ENCODE measurements around the gene MTCP1. TPM values are rescaled to one million over a fixed set of nuclear protein-coding genes. Genes with fewer than 3 reads are reported as not detected.

The MTCP1 gene
- total and polyA plus RNA-seq, 2 of the 8 experiments (the other 6 are each of a cell fraction or from before 2014, with no cell fraction given), result 1.2 to 12.3 TPM

DNA sequence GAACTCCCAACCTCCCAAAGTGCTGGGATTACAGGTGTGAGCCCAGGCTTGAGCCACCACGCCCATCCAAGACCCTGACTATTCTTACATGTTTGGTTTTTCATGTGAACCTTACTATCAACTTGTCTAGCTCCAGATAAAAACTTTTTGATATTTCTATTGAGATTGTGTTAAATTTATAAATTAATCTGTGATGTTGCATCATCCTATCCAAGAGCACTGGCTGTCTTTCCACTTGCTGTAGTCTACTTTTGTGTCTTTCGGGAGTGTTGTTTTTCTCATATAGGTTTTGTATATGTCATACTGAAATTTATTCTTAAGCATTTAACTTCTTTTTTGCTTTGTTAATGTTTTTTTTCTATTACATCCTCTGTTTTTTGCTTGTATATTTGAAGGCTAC is 35.0 kb upstream of the MTCP1 start:
- FAIRE-seq, result no peak

More for the DNA sequence above, 35.0 kb upstream of the MTCP1 start:
- H2BK15ac ChIP-seq (ENCODE audit: low read length), result no peak overlapping the region
- no peak overlapping the region for H3K9ac ChIP-seq (replicated peaks in 1 of 4; ENCODE audit: extremely low read depth in 1 of 4, low read depth in 3 of 4, low read length in 3 of 4)
- H2AFZ ChIP-seq (ENCODE audit: low read length), result no peak overlapping the region
- no peak for DNase-seq (ENCODE audit: low read depth in 1 of 2, low spot score in 2 of 2)
- no peak overlapping the region for H3K18ac ChIP-seq (ENCODE audit: extremely low read depth, low read length)
- ChIA-PET POLR2A (ENCODE audit: partially characterized antibody) (no interaction called here), CTCF (ENCODE audit: partially characterized antibody) (interaction anchor here (3.5 kb wide), 1 partner anchor 11 kb away, joined by 16 read pairs; no protein-coding TSS in a partner anchor)
- no peaks in the 10 kb centered on the region for H4K20me1 ChIP-seq (replicated peaks in 1 of 2; ENCODE audit: control insufficient read depth in 1 of 2, insufficient read depth in 2 of 2, low read length in 2 of 2)
- no peak overlapping the region for H3K14ac ChIP-seq (ENCODE audit: insufficient read length)
- no peak overlapping the region for H4K5ac ChIP-seq (ENCODE audit: insufficient read length, low read depth, low read length)
- no peak for TF ChIP-seq HDAC2 (IDR thresholded peaks at IDR 0.05; ENCODE audit: borderline replicate concordance in 1 of 2, low read depth in 2 of 2, low read length in 2 of 2)
- TF ChIP-seq, protein P1, sequence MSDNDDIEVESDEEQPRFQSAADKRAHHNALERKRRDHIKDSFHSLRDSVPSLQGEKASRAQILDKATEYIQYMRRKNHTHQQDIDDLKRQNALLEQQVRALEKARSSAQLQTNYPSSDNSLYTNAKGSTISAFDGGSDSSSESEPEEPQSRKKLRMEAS (IDR thresholded peaks at IDR 0.05), result no peak
- TF ChIP-seq SUZ12 (IDR thresholded peaks at IDR 0.05; ENCODE audit: low read length), result no peak
- no peak for TF ChIP-seq KDM1A (IDR thresholded peaks at IDR 0.05; ENCODE audit: borderline replicate concordance, low read length)
- TF ChIP-seq SRF (IDR thresholded peaks at IDR 0.05; ENCODE audit: low read depth, low read length), result no peak
- 85% methylated on average over 2 of the region's 2 CpGs; no CpG with 5 or more reads in 1 of the 2 experiments for WGBS, 2 experiments (ENCODE audit: extremely low coverage in 1 of 2, insufficient coverage in 1 of 2, insufficient read length in 1 of 2, insufficient replicate concordance in 2 of 2, low coverage in 1 of 2, low lambda C conversion rate in 2 of 2, missing lambda C conversion rate in 1 of 2)
- no peak overlapping the region for H2AK5ac ChIP-seq (ENCODE audit: low read depth, low read length)
- H3K4ac ChIP-seq (replicated peaks; ENCODE audit: insufficient read length, low read depth, low read length), result no peak overlapping the region
- no peak overlapping the region for H4K8ac ChIP-seq (ENCODE audit: extremely low read depth, insufficient read depth, low read length)
- no peak overlapping the region for H3K27ac ChIP-seq (ENCODE audit: low read depth, low read length)
- H3K79me1 ChIP-seq (ENCODE audit: low read depth, low read length), result no peaks in the 10 kb centered on the region
- no peak overlapping the region for H3K56ac ChIP-seq (replicated peaks; ENCODE audit: insufficient read length, low read depth, low read length)
- no peak overlapping the region for H2BK5ac ChIP-seq (ENCODE audit: low read depth, low read length)
- no peak overlapping the region for H3K23ac ChIP-seq (ENCODE audit: insufficient read length)
- no peaks in the 10 kb centered on the region for H3K23me2 ChIP-seq (ENCODE audit: low read depth, low read length)
- no peak overlapping the region for H2BK20ac ChIP-seq (ENCODE audit: low read length)
- no peak overlapping the region for H3K4me2 ChIP-seq (ENCODE audit: insufficient read depth in 1 of 2, low read depth in 2 of 2, low read length in 2 of 2)
- no peak overlapping the region for H2BK12ac ChIP-seq (ENCODE audit: low read depth, low read length)
- no peaks in the 10 kb centered on the region; a peak in 1 of 8 replicates for H3K36me3 ChIP-seq (ENCODE audit: control insufficient read depth in 2 of 4, insufficient read depth in 4 of 4, low read length in 3 of 4)
- no peaks in the 10 kb centered on the region for H3K9me3 ChIP-seq (ENCODE audit: insufficient read depth in 2 of 2, low read depth in 1 of 2, low read length in 1 of 2)
- H4K91ac ChIP-seq (replicated peaks; ENCODE audit: insufficient read length, low read length), result no peak overlapping the region
- no peaks in the 10 kb centered on the region for H3K79me2 ChIP-seq (ENCODE audit: control insufficient read depth in 1 of 2, insufficient read depth in 2 of 2, low read length in 2 of 2)
- H3K4me3 ChIP-seq (ENCODE audit: extremely low read depth in 1 of 4, insufficient read depth in 2 of 4, low read depth in 3 of 4, low read length in 4 of 4), result no peak overlapping the region
- no peaks in the 10 kb centered on the region for H3K4me1 ChIP-seq (replicated peaks in 1 of 4; ENCODE audit: control insufficient read depth in 3 of 4, insufficient read depth in 4 of 4, low read length in 3 of 4)
- H3K27me3 ChIP-seq (replicated peaks in 1 of 4; ENCODE audit: control insufficient read depth in 3 of 4, extremely low read depth in 1 of 4, insufficient read depth in 3 of 4, low read length in 3 of 4), result no peaks in the 10 kb centered on the region
- no peak overlapping the region for H2BK120ac ChIP-seq (replicated peaks; ENCODE audit: low read depth, low read length)
